IPS-20b (cell line): ENCODE data around the gene PTPRN2.

ENCODE experiments used
- H3K27ac ChIP-seq: one replicate; pipeline ENCODE4 v1.5.1; 2013; ENCODE audit warnings: low read length
- H3K27me3 ChIP-seq: 2 replicates; pipeline ENCODE4 v1.6.1; 2013; ENCODE audit warnings: mild to moderate bottlenecking, low read length, inconsistent platforms; ENCODE audit not compliant: insufficient read depth
- H3K36me3 ChIP-seq: 2 replicates; pipeline ENCODE4 v1.6.1; 2013; ENCODE audit warnings: low read depth, mild to moderate bottlenecking, inconsistent platforms, low read length, moderate library complexity; ENCODE audit not compliant: insufficient read depth
- H3K4me1 ChIP-seq: 2 replicates; pipeline ENCODE4 v1.6.1; 2013; ENCODE audit warnings: mild to moderate bottlenecking, control low read depth, inconsistent platforms, low read length, moderate library complexity; ENCODE audit not compliant: insufficient read depth
- H3K4me3 ChIP-seq: 2 replicates; pipeline ENCODE4 v1.5.1; 2013; ENCODE audit warnings: mild to moderate bottlenecking, low read length, inconsistent platforms
- H3K9ac ChIP-seq: 2 replicates; pipeline ENCODE4 v1.6.1; 2013; ENCODE audit warnings: low read depth, mild to moderate bottlenecking, inconsistent platforms, low read length, moderate library complexity
- H3K9me3 ChIP-seq: 2 replicates; pipeline ENCODE4 v1.6.1; 2013; ENCODE audit warnings: mild to moderate bottlenecking, low read depth, low read length, inconsistent platforms; ENCODE audit not compliant: insufficient read depth

The PTPRN2 gene

DNA sequence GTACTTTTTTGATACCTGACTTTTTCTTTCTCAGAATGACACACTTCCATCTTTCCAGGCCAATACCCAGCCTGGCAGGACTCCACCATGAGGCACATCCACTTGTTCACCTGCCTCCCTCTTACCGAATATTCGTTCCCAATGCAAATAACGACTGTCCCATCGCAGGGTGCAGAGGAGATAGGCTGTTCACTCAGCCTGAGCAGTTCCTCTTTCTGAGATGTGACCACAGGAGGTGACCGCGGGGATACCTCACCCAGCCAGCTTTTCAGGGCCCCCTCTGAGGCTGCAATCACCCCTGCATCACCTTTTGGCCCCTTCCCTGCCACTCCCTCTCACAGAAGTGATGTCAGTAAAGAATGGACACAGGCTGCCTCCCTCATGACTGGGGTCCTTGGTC is 28.3 kb downstream of the PTPRN2 start:
- no peaks in the 10 kb centered on the region; the same call in 1 of the 2 replicates for H3K9me3 ChIP-seq
- H3K9ac ChIP-seq: no peak overlapping the region
- no peaks in the 10 kb centered on the region for H3K27me3 ChIP-seq
- 0 out of 2 replicates have a peak, but pooled peaks cover 2% of the 10 kb centered on the region for H3K4me1 ChIP-seq
- H3K4me3 ChIP-seq: no peak overlapping the region
- no peak overlapping the region for H3K27ac ChIP-seq
- H3K36me3 ChIP-seq: no peaks in the 10 kb centered on the region

GRCh38 chr7:158558816-158559215 is 28.8 kb downstream of the PTPRN2 start:
- H3K9ac ChIP-seq: no peak overlapping the region
- no peak overlapping the region for H3K4me3 ChIP-seq

DNA sequence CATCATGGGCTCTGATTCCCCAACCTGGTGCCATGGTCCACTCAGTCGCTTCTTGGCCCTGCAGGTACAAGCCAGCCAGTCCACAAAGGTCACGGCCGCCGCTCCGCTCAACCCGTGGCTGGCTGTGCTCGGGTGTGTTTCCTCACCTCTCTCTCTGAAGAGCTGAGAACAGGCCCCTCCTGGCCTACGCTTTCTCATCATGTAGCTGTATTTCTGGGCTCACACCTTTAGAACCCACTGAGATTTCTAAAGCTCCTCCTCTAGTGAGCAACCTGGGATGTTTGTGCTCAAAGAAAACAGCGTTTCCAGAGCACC is 30.2 kb downstream of the PTPRN2 start:
- Histone ChIP-seq H3K36me3 (no peaks in the 10 kb centered on the region), H3K27me3 (no peaks in the 10 kb centered on the region), H3K27ac (no peak overlapping the region), H3K9me3 (no peaks in the 10 kb centered on the region; the same call in 1 of the 2 replicates), H3K4me1 (0 out of 2 replicates have a peak, but pooled peaks cover 2% of the 10 kb centered on the region), H3K4me3 (no peak overlapping the region), H3K9ac (no peak overlapping the region)

More at GRCh38 chr7:158558816-158559215, 28.8 kb downstream of the PTPRN2 start:
- H3K36me3 ChIP-seq: no peaks in the 10 kb centered on the region
- 0 out of 2 replicates have a peak, but pooled peaks cover 2% of the 10 kb centered on the region for H3K4me1 ChIP-seq
- no peaks in the 10 kb centered on the region for H3K27me3 ChIP-seq
- H3K27ac ChIP-seq: no peak overlapping the region
- no peaks in the 10 kb centered on the region; the same call in 1 of the 2 replicates for H3K9me3 ChIP-seq

DNA sequence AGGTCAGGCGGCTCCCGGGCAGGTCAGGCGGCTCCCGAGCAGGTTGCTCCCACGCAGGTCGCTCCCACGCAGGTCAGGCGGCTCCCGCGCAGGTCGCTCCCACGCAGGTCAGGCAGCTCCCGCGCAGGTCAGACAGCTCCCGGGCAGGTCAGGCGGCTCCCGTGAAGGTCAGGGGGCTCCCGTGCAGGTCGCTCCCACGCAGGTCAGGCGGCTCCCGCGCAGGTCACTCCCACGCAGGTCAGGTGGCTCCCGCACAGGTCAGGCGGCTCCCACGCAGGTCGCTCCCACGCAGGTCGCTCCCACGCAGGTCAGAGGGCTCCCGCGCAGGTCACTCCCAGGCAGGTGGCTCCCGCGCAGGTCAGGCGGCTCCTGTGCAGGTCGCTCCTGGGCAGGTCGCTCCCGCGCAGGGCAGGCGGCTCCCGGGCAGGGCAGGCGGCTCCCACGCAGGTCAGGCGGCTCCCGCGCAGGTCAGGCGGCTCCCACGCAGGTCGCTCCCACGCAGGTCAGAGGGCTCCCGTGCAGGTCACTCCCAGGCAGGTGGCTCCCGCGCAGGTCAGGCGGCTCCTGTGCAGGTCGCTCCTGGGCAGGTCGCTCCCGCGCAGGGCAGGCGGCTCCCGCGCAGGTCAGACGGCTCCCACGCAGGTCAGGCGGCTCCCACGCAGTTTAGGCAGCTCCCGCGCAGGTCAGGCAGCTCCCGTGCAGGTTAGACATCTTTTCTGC is 30.7 kb downstream of the PTPRN2 start:
- Histone ChIP-seq H3K4me3 (no peak overlapping the region), H3K36me3 (no peaks in the 10 kb centered on the region), H3K27ac (no peak overlapping the region), H3K9me3 (no peaks in the 10 kb centered on the region; the same call in 1 of the 2 replicates), H3K9ac (no peak overlapping the region), H3K4me1 (no peaks in the 10 kb centered on the region), H3K27me3 (no peaks in the 10 kb centered on the region)

DNA sequence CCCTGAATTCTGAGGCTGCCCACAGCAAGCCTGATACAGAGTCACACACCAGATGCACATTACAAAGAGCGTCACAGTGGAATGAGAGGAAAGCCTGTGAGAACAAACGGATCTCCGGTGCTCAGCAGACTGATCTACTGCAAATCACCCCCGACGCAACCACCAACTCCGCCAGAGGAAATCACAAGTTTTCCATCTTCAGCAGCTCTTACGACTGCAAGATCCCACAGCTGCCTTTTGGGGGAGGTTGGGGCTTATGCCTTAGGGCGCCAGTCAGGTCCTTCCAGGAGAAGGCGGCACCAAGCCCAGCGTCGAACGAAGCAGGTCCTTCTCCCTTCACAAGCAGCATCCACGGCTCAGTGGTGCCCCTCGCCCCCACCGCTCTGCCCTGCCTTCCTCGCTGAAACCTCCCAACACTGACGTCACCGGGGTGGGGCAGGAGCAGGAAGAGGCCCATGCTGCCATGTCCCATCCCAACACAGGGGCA is 32.5 kb downstream of the PTPRN2 start:
- no peak overlapping the region for H3K9ac ChIP-seq
- H3K4me3 ChIP-seq: no peak overlapping the region
- H3K27me3 ChIP-seq: no peaks in the 10 kb centered on the region
- peaks cover 7% of the 10 kb centered on the region; the same call in 1 of the 2 replicates for H3K4me1 ChIP-seq
- no peaks in the 10 kb centered on the region for H3K36me3 ChIP-seq
- H3K27ac ChIP-seq: no peak overlapping the region
- no peaks in the 10 kb centered on the region; the same call in 1 of the 2 replicates for H3K9me3 ChIP-seq

DNA sequence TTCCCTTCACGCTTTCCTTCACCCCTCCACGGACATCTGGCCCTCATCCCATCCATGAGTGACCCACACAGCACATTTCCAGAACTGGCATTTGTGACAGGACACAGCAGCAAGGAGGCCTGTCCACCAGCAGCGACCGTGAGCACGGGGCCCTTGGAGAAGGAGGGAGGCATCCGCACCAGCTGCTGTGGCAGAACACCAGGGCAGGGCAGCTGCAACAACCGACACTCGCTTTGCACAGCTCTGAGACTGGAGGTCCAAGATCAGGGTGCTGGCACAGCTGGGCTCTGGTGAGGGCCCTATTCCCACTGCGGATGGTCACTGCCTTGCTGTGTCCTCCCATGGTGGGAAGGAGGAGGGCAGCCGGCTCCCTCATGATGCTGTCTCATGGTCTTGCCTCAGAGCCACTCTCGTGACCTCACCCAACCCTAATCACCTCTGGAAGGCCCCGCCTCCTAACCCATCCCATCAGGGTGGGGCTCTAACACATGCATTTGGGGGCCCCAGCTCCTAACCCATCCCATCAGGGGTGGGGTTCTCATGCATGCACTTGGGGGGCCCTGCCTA is 36.7 kb downstream of the PTPRN2 start:
- Histone ChIP-seq H3K4me1 (peaks cover 7% of the 10 kb centered on the region; the same call in 1 of the 2 replicates), H3K27ac (no peak overlapping the region), H3K27me3 (peaks cover 6% of the 10 kb centered on the region; the same call in 1 of the 2 replicates)

GRCh38 chr7:158550394-158550700 is 37.3 kb downstream of the PTPRN2 start:
- Histone ChIP-seq H3K9ac (no peak overlapping the region), H3K27me3 (peaks cover 6% of the 10 kb centered on the region; the same call in 1 of the 2 replicates), H3K9me3 (no peaks in the 10 kb centered on the region; the same call in 1 of the 2 replicates), H3K27ac (no peak overlapping the region), H3K4me1 (peaks cover 7% of the 10 kb centered on the region; the same call in 1 of the 2 replicates), H3K36me3 (no peaks in the 10 kb centered on the region), H3K4me3 (no peak overlapping the region)

More for the DNA sequence above, 36.7 kb downstream of the PTPRN2 start:
- H3K9ac ChIP-seq: no peak overlapping the region
- no peaks in the 10 kb centered on the region; the same call in 1 of the 2 replicates for H3K9me3 ChIP-seq
- H3K36me3 ChIP-seq: no peaks in the 10 kb centered on the region
- no peak overlapping the region for H3K4me3 ChIP-seq

DNA sequence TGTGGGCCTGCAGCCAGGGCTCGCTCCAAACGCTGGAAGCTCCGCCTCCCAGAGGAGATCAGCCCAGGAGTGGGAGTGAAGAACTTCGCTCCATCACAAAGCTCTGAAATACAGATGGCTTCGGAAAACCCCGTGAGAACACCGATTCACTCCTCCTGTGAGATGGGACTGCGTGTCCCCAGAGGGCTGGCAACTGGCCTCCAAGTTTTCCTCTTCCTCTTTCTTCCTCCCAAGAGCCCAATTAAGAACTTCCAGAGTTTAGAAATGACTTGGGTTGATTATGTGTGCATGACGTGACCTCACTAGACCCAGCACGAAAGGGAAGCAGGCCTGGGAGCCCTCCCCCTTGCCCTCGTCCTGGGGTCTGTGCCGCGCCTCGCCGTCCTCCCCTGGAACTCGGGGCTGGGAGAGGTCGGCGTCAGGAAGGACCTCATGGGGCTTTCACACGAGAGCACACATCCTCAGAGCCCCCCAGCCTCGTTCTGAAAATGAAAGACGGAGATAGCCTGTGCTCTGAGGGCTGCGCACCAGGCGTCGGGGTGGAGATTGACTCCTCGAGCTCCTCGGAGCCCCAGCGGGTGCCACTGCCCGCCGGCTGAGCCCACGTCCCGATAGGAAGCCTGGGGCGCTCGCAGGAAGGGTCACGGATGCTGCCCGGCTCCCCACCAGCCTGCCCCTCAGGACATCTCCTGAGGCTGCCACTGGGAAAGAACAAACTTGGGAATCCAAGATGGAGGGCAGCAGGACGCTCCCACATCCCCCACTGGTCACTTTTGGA is 37.8 kb downstream of the PTPRN2 start:
- Histone ChIP-seq H3K4me1 (peaks cover 7% of the 10 kb centered on the region; the same call in 1 of the 2 replicates), H3K27ac (no peak overlapping the region), H3K9me3 (no peaks in the 10 kb centered on the region; the same call in 1 of the 2 replicates), H3K9ac (no peak overlapping the region), H3K4me3 (no peak overlapping the region), H3K36me3 (no peaks in the 10 kb centered on the region), H3K27me3 (peaks cover 6% of the 10 kb centered on the region; the same call in 1 of the 2 replicates)

- no peak overlapping the region for H3K4me3 ChIP-seq
- H3K27me3 ChIP-seq: peaks cover 6% of the 10 kb centered on the region; the same call in 1 of the 2 replicates
Measured at GRCh38 chr7:158549176-158549615, 38.4 kb downstream of the PTPRN2 start.

DNA sequence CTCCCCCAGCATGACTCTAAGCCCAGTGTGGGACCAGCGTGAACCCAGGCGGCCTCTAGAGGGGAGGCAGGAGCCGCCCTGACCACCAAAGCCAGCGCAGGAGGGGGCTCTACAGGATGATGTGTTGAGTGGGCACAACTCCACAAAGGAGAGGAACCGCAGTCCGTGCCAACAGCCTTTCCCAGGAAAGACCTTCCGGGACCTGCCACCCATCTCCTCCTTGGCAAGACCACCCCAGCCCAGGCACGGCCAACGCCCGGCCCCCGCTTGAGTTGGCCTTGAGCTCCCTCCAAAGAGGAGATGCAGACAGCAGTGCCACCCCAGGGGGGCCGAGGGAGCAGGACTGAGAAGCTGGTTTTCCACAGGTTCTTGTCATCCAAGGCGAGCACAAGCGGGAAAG is 38.9 kb downstream of the PTPRN2 start:
- H3K9ac ChIP-seq: no peak overlapping the region
- no peaks in the 10 kb centered on the region; the same call in 1 of the 2 replicates for H3K9me3 ChIP-seq
- no peaks in the 10 kb centered on the region for H3K36me3 ChIP-seq
- peaks cover 6% of the 10 kb centered on the region; the same call in 1 of the 2 replicates for H3K27me3 ChIP-seq
- peaks cover 7% of the 10 kb centered on the region; the same call in 1 of the 2 replicates for H3K4me1 ChIP-seq
- H3K27ac ChIP-seq: no peak overlapping the region
- no peak overlapping the region for H3K4me3 ChIP-seq

More at GRCh38 chr7:158549176-158549615, 38.4 kb downstream of the PTPRN2 start:
- H3K27ac ChIP-seq: no peak overlapping the region
- no peaks in the 10 kb centered on the region for H3K36me3 ChIP-seq
- H3K9ac ChIP-seq: no peak overlapping the region
- H3K9me3 ChIP-seq: no peaks in the 10 kb centered on the region; the same call in 1 of the 2 replicates
- peaks cover 7% of the 10 kb centered on the region; the same call in 1 of the 2 replicates for H3K4me1 ChIP-seq

- Histone ChIP-seq H3K4me1 (peaks cover 7% of the 10 kb centered on the region; the same call in 1 of the 2 replicates), H3K9ac (no peak overlapping the region), H3K27ac (no peak overlapping the region), H3K36me3 (no peaks in the 10 kb centered on the region), H3K27me3 (peaks cover 6% of the 10 kb centered on the region; the same call in 1 of the 2 replicates), H3K4me3 (no peak overlapping the region), H3K9me3 (no peaks in the 10 kb centered on the region; the same call in 1 of the 2 replicates)
Measured at GRCh38 chr7:158547817-158548216, 39.8 kb downstream of the PTPRN2 start.
